Neural progenitor cell (in vitro differentiated cells): ENCODE data around the gene TIPRL.

Experiments
- CTCF ChIP-seq: fragments of 200-600 bp; sonication (generic); IDR thresholded peaks from 2 replicates; pipeline ENCODE4 v1.5.1; 2017; ENCODE audit warnings: antibody characterized with exemption, mild to moderate bottlenecking
- EZH2 ChIP-seq: fragments of 200-600 bp; sonication (generic); IDR thresholded peaks from 2 replicates; pipeline ENCODE4 v1.6.1; 2017; ENCODE audit warnings: antibody characterized with exemption, mild to moderate bottlenecking, moderate library complexity

DNA sequence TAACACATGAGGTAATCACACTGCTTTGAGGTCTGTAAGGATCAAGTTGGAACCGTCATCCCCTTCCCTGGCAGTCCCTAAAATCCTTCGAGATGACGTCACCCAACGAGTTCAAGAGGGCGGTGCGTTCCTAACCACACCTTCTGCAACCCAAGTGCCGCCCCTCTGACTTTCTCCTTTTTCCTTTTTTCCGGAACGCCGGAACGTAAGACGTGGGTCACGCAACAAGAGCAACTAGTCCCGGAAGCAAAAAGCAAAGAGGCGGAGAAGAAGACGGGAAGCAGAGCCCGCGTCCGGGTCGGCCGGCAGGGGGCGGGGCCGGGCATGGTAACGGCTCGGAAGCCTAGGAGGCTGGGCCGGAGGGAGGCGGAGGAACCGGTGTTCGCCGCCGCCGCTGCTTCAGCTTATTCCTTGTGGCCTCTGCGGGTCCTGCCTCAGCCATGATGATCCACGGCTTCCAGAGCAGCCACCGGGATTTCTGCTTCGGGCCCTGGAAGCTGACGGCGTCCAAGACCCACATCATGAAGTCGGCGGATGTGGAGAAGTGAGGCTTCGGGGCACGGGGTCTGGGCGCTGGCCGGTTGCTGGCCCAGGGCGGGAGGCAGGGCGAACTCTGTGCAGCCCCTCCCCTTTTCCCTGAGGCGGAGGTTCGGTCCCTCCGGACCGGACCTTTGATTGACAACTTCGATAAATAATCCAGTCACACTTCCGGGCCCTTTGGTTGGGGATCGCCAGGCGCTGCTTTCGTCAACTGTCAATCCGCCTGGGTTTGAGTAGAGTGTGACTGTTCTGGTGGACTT is at the start of gene TIPRL:
- peak; percentile 74 for TF ChIP-seq CTCF
- no peak for TF ChIP-seq EZH2
